Measurements from ENCODE around the gene KCND2.

Gene KCND2

DNA sequence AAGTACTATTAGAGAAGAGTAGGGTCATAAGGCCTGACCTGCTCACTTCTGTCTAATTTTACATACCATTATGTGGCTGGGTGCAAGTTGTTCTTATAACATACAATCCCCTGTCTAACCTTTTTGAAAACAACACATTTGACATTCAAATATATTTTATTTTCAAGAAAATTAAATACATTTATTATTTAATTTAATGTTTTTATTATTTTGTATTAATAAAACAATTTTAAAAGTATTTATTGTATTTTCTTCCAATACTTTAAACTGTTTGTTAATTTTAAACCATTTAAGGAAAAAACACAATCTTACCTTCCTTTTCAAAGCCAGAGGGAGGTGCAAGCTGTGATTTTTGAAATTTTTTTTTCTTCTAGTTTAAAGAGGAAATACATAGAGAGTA, 232.8 kb downstream of the KCND2 start:
- TF ChIP-seq, protein P1, sequence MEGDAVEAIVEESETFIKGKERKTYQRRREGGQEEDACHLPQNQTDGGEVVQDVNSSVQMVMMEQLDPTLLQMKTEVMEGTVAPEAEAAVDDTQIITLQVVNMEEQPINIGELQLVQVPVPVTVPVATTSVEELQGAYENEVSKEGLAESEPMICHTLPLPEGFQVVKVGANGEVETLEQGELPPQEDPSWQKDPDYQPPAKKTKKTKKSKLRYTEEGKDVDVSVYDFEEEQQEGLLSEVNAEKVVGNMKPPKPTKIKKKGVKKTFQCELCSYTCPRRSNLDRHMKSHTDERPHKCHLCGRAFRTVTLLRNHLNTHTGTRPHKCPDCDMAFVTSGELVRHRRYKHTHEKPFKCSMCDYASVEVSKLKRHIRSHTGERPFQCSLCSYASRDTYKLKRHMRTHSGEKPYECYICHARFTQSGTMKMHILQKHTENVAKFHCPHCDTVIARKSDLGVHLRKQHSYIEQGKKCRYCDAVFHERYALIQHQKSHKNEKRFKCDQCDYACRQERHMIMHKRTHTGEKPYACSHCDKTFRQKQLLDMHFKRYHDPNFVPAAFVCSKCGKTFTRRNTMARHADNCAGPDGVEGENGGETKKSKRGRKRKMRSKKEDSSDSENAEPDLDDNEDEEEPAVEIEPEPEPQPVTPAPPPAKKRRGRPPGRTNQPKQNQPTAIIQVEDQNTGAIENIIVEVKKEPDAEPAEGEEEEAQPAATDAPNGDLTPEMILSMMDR (IDR thresholded peaks at IDR 0.05; ENCODE audit: low read depth, low read length) = no peak
- H3K4me3 ChIP-seq (ENCODE audit: low read depth, low read length) = no peak overlapping the region

DNA sequence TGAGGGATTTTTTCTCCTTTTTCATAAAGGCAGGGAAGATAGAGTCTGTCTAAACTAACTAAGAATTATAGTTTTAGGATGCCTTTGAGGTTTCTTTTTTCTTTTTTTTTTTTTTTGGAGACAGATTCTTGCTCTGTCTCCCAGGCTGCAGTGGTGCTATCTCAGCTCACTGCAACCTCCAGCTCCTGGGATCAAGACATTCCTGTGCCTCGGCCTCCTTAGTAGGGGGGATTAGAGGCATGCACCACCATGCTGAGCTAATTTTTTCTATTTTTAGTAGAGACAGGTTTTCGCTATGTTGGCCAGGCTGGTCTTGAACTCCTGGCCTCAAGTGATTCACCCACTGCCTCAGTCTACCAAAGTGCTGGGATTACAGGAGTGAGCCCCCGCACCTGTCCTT, 239.7 kb downstream of the KCND2 start:
- no peak overlapping the region for H3K4me3 ChIP-seq (ENCODE audit: low read depth, low read length)
- TF ChIP-seq, protein P1 (IDR thresholded peaks at IDR 0.05; ENCODE audit: low read depth, low read length) = no peak

DNA sequence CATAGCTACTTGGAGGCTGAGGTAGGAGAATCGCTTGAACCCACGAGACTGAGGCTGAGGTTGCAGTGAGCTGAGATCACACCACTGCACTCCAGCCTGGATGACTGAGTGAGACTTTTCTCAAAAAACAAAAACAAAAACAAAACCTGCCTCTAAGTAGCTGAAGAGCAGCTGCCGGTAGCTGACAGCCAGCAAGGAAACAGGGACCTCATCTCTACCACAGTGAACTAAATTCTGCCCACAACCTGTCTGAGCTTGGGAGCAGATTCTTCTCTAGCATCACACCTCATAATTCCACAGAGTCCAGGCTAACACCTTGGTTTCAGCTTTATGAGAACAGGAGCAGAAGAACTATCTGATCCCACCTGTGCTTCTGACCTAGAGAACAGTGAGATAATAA, 246.2 kb downstream of the KCND2 start:
- no peak overlapping the region for H3K4me3 ChIP-seq (ENCODE audit: low read depth, low read length)
- TF ChIP-seq, protein P1 (IDR thresholded peaks at IDR 0.05; ENCODE audit: low read depth, low read length) = no peak

DNA sequence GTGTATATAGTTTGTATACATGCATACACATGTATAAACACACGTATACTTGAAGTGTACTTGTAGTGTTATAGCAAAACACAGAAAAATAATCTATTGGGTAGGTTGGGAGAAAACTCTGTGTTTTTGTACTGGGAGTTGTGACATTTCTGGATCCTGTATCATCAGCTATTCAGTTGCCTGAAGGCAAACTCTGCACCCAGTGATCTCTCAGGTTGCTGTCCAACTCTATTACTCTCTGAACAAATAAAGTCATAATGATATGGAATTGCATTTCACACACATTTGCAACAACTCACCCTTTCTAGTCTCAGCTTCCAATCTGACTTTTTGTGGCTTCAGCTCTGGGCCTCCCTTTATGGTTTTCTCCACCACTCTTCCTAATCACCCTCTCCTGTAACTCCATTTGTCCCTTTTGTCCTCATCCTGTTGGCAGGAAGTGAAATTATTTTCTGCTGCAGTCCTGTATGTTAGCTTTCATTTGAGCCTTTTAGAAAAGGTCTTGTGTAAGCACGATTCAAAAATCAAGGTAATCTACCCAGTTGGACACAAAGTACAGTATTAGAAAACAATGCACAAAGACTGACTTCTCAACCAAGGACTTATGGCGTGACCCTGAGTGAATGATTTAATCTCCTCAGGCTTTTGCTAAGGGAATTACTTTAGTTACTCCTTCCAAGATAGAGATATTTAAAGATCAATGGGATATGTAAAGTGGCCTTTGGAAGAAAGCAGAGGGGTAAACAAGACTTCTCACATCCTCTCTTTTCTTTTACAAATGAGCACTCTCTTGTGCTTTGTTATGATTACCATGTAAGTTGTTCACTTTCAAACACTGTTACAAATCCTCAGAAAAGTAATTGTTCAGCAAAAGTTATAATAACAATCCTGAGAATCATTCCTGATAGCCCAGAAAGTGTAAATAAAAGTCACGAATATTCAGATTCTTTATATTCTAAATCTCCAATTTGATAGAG, 249.1 kb downstream of the KCND2 start:
- TF ChIP-seq, protein P1 (IDR thresholded peaks at IDR 0.05; ENCODE audit: low read depth, low read length) = no peak
- H3K4me3 ChIP-seq (ENCODE audit: low read depth, low read length) = no peak overlapping the region

DNA sequence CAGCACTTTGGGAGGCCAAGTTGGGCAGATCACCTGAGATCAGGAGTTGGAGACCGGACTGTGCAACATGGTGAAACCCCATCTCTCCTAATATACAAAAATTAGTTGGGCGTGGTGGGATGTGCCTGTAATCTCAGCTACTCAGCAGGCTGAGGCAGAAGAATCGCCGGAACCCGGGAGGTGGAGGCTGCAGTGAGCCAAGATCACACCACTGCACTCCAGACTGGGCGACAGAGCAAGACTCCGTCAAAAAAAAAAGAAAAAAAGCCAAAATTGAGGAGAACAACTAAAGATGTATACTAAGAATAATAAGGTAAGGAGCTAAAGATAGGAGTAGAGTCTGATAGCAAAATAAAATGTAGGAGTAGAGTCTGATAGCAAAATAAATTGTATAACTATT, 251.0 kb downstream of the KCND2 start:
- TF ChIP-seq, protein P1 (IDR thresholded peaks at IDR 0.05; ENCODE audit: low read depth, low read length) = no peak
- no peak overlapping the region for H3K4me3 ChIP-seq (ENCODE audit: low read depth, low read length)

DNA sequence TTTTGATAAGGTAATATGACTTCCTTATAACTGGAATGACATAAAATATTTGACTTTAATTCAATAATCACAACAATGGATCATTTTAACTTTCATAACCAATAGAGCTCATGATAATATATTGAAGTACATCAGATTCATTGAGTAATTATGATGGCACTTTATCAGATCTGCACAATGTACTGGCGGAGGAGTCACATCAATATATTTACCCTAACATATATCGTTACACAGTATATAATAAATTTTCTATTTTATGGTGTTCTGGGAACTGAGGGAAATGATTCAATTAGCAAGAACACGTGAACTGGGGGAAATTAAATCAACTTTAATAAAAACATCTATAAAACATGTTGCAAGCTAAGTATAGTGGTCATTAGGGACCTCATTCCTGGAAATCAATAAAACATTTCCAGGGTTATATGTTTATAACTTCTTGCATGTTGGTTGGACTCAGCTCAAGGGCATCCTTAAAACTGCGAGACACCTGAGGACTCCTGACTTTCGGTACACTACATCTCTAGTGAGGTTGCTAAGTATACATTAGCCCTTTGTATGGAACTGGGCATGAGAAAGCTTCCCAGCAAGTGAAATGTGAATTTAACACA, 254.0 kb downstream of the KCND2 start:
- TF ChIP-seq, protein P1 (IDR thresholded peaks at IDR 0.05; ENCODE audit: low read depth, low read length) = no peak
- no peak overlapping the region for H3K4me3 ChIP-seq (ENCODE audit: low read depth, low read length)

DNA sequence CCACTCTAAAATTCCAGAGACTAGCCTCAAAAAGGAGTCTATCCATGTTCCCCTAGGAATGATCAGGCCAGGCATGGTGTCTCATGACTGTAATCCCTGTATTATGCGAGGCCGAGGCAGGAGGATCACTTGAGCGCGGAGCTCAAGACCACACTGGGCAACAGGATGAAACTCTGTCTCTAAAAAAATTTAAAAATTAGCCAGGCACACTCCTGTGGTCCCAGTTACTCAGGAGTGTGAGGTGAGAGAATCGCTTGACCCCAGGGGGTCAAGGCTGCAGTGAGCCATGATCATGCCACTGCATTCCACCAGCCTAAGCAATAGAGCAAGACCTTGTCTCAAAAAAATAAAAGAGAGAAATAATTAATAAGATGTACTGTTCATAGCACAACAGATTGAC, 256.8 kb downstream of the KCND2 start:
- no peak overlapping the region for H3K4me3 ChIP-seq (ENCODE audit: low read depth, low read length)
- TF ChIP-seq, protein P1 (IDR thresholded peaks at IDR 0.05; ENCODE audit: low read depth, low read length) = no peak
